D341Med (cell line): ENCODE data around the gene GATC.
A peak's percentile ranks its signal among the peaks of the same experiment; 100 is the strongest.
"Not testable (repeated sequence)": the region's sequence is repeated elsewhere in the genome, so short reads cannot be mapped to it uniquely, and the experiment has no call there.

ENCODE experiments used
- DNase-seq: peaks from one replicate; pipeline ENCODE4 v3.0.0; 2012; ENCODE audit warnings: low spot score

The GATC gene

GRCh38 chr12:120470150-120470784, 24.0 kb downstream of the GATC start:
- no peak for DNase-seq

- no peak for DNase-seq
Observed at GRCh38 chr12:120472521-120472920, 26.3 kb downstream of the GATC start.

GRCh38 chr12:120473807-120474615, 27.8 kb downstream of the GATC start:
- DNase-seq = no peak

- no peak for DNase-seq
Observed at GRCh38 chr12:120474616-120474960, 28.3 kb downstream of the GATC start.

DNA sequence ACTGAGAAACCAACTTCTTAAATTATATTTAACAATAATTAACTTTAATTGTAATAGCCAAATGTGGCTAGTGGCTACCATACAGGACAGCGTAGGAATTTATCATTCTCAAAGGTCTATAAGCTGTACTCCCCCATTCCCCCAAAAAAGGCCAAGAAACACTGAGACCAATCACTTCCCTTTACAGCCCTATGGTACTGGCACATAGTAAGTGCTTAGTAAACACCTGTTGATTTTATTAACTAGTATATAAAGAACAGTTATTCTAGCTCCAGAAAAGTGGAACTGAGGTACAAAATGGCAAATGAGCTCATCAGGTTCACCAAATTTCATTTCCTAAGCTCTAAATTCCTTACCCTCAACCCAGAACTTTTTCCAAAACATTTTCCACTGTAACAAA, 29.4 kb downstream of the GATC start:
- DNase-seq = no peak

GRCh38 chr12:120479458-120479857, 33.2 kb downstream of the GATC start:
- no peak for DNase-seq

GRCh38 chr12:120480211-120480610, 34.0 kb downstream of the GATC start:
- no peak for DNase-seq

DNA sequence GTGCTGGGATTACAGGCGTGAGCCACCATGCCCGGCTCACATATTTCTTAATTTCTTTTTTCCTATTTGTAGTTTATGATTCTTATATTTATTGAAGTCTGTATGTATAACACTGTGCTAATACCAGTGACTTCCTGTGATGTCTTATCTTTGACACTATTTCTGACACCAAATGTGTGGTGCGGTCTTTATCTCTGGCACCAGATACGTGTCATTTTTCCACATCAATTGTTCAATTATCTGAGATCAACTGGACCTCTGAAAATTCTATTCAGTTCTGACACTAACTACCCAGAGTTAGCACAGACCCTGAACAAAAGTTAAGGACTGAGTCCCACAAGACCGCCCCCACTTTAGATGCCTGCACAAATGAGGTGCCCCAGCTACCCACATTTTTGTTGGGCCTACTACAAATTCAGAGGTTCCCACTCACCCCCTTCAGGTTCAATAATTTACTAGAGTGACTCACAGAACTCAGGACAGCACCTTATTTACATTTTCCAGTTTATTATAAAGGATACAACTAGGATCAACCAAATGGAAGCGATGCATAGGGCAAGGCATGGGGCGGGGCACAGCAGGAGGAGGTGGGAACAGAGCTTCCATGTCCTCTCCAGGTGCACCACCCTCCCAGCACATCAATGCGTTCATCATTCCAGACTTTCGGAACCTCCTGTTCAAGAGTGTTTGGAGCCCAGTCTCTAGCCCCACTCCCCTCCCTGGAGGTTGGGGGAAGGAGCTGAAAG, 35.0 kb downstream of the GATC start:
- DNase-seq = no peak

DNA sequence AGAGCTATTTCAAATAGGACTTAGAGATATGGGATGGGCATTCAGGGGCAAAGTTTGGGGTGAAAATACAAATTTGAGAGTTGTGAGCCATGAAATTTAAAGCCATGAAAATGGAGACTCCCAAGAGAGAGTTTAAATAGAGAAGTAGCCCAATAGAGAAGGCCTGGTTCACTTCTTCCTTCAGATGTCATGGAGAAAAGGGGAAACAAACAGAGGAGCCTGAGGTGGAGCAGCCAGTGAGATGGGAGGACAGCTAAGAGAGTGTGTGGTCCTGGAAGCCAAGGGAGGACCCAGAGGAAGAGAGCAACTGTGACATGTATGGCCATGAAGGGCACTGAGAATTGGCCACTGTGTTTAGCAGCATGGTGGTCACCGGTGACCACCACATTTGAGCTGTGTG, 37.4 kb downstream of the GATC start:
- DNase-seq = no peak

DNA sequence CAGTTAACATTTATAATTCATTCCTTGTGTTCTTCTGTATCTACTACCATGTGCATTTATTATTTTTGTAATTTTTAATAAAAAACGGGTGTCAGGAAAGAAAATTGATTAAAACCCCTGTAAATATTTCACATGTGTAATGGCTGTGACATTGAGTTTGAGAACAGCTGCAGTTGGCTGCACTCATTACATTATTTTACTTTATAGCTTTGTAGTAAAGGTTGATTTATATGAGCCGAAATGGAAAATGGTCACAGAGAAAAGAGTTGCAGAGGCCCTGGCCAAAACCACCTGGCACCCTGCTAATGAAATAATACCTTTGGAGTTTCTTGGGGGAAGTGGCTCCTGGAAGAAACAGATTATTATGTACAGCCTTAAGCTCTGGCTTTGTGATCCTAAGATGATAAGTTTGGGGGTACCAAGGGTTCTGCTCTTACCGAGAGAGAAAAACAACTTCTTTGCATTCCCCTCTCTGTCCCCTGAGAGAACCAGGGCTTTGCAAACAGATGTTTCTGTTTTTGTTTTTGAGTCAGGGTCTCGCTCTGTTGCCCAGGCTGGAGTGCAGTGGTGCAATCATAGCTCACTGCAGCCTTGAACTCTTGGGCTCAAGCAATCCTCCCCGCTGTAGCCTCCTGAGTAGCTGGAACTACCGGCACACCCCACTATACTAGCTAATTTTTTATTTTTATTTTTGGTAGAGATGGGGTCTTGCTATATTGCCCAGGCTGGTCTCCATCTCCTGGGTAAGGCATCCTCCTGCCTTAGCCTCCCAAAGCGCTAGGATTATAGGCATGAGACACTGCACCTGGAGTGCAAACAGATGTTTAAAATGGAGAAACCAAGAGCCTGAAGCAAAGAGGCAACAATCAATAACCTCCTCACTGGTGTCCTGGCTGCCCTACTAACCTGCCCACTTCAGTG, 40.0 kb downstream of the GATC start:
- DNase-seq = no peak

GRCh38 chr12:120487552-120487951, 41.3 kb downstream of the GATC start:
- not testable (repeated sequence) for DNase-seq

- no peak for DNase-seq
Observed at GRCh38 chr12:120488057-120488640, 41.9 kb downstream of the GATC start.

- DNase-seq = no peak
Observed at GRCh38 chr12:120489018-120489417, 42.8 kb downstream of the GATC start.

DNA sequence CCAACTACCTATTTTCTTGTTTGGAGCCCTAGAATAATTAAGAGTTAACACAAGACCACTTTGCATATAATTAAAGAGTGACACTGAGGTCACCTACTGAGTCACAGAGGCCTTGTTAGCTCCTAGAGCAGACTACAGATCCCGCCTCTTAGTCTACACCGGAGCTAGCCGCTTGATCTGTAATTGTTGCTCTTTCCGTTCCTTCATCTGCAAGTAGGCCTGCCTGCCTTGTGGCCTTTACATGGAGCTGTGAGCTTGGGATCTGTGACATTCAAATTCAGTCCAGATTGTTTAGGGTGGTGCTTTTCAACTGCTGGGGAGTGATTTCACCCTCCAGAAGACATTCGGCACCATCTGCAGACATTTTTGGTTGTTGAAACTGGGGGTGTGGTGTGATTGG, 44.1 kb downstream of the GATC start:
- DNase-seq = no peak

GRCh38 chr12:120490833-120491512, 44.7 kb downstream of the GATC start:
- DNase-seq = no peak

GRCh38 chr12:120495186-120495730, 49.0 kb downstream of the GATC start:
- no peak for DNase-seq

- peak; percentile 99 for DNase-seq
Observed at GRCh38 chr12:120495731-120496412, 49.6 kb downstream of the GATC start, which contains the start of gene DYNLL1. Gene DYNLL1, plus strand, starts transcription at chr12:120496113. Its CDS starts 309 bp downstream, at chr12:120496422.

DNA sequence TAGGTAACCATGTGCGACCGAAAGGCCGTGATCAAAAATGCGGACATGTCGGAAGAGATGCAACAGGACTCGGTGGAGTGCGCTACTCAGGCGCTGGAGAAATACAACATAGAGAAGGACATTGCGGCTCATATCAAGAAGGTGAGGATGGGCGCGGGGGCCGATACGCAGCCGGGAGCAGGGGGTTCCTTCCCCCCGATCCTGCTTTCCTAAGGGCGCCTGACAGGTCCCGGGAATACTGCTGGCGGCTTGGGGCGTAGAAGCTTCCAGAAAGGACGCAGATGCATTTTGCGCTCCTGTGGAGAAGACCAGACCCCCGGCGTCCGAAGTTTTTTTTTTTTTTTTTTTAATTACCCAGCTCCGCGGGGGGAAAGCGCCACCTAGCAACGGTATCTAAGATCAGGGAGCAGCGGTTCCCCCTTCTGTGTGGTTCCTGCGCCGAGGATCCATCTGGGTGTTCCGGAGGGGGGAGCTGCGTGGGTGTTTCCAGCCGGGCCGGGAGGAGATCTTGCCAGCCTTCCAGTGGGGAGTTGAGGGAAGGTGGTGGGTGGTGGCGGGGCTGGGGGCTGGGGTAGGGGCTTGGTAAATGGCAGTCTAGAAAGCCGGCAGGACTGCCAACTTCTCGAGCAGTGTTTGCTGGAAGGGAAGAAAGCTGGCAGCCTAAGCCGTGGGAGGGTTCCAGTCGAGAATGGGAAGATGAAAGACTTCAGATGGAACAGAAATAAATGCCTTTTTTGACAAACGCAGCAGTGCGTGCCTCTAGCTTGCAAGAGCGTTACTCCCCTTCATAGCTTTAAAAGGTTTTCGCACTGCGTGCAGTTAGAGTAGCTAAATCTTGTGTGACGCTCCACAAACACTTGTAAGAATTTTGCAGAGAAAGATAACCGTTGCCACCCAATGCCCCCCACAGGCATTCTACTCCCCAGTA, 50.4 kb downstream of the GATC start:
- peak; percentile 80 for DNase-seq
